HG02798 (cell line): Measurements from ENCODE around the gene USP25.
"Not testable (repeated sequence)": the region's sequence is repeated elsewhere in the genome, so short reads cannot be mapped to it uniquely, and the experiment has no call there.

Source experiments
- ATAC-seq: cut with Tn5 transposase; IDR thresholded peaks from one replicate; pipeline ENCODE4 v1.9.1; 2021; ENCODE audit warnings: mild to moderate bottlenecking; ENCODE audit not compliant: unreplicated experiment, poor library complexity

Gene USP25

DNA sequence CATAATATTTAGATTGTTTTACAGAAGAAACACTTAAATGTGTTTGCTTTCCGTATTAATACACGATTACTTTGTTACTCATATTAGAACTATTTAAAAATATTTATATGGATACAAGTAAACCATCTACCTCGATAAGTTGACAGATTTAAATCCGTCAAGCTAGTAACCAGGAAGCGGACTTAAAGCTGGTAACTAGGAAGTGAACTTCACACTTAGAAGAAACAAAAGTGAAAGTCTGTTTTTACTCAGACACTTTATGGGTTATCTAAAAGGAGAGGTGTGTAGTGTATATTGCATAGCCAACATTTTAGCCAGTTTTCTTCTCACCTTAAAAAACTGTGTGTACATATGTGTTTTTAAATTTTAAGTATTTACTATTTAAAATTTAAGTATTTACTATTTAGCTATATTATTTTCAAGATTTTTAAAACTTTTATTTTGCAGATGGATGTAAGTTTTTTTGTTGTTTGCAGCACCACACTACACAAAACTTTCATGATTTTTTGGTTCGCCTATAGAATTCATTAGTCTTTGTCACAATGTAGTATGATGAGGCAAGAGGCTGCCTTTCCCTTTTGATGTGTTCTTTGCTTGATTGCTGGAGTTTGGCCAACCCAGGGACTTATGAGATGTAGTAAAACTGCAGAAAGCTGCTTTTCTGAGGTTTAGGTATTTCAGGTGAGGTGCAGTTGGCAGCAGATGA lies 2.7 kb downstream of the USP25 start:
- ATAC-seq = peak; percentile 51

- no peak for ATAC-seq
Observed at GRCh38 chr21:15732996-15733329, 3.2 kb downstream of the USP25 start.

DNA sequence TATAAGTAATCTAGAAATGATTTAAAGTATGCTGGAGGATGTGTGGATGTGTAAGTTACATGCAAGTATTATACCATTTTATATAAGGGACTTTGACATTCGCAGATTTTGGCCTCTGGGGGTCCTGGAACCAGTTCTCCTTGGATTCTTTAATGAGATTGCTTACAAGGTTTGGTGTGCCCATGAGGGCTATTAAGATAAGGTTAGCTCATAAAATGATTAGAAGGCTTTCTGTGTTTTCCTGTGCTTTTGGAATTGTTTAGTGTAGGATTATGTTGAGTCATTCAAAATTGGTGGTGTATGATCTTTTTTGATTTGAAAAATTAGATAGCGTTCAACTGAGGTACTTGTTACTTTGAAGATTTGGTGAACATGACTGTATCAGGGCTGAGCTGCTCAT lies 5.6 kb downstream of the USP25 start:
- ATAC-seq = no peak

GRCh38 chr21:15735931-15736330 lies 6.1 kb downstream of the USP25 start:
- not testable (repeated sequence) for ATAC-seq

- ATAC-seq = not testable (repeated sequence)
Observed at GRCh38 chr21:15738779-15739178, 9.0 kb downstream of the USP25 start.

- ATAC-seq = no peak
Observed at GRCh38 chr21:15740383-15740782, 10.6 kb downstream of the USP25 start.

DNA sequence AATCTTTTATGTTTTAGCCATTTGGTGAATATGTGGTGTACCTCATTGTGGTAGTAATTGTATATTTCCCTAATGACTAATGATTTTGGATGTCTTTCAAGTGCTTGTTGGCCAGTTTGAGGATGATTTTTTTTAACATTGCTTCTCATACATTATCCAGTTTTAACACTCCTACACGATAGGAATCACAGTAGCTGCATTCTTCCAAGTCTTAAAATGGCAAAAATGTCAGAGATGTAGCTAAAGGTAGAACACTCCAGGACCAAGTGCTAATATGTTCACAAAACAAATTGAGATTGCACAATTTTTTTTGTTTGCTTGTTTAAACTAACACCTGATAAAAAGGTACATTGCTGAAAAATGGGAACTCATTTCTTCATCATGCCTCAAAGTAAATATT lies 11.7 kb downstream of the USP25 start:
- ATAC-seq = no peak

DNA sequence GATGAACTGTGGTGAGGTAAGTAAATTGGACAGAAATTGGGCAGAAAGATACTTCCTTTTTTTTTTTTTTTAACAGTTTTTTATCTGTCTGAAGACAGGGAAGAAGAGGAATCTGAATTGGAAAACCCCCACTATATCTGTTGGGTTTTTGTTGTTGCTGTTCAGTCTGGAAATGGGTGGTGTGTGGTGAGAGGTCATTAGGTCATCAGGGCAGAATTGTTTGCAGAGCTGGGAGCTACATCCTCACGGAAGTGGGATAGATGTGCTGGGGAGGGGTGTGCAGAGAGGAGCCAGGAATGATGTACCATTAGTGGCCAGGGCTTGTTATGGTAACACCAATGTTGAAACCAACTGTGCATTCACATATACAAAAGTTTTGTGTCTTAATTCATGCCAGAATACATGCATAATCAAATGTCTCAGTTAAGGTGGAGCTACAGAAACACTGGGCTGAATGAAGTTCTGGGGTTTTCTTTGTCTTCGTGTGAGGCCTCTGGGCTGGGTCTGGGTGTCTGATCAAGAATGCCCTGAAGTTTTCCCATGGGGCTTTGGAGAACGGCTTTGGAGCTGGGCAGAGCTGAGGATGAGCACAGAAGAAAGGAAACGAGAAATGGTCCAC lies 12.4 kb downstream of the USP25 start:
- no peak for ATAC-seq

GRCh38 chr21:15742694-15743093 lies 12.9 kb downstream of the USP25 start:
- no peak for ATAC-seq

GRCh38 chr21:15743593-15743992 lies 13.8 kb downstream of the USP25 start:
- no peak for ATAC-seq

DNA sequence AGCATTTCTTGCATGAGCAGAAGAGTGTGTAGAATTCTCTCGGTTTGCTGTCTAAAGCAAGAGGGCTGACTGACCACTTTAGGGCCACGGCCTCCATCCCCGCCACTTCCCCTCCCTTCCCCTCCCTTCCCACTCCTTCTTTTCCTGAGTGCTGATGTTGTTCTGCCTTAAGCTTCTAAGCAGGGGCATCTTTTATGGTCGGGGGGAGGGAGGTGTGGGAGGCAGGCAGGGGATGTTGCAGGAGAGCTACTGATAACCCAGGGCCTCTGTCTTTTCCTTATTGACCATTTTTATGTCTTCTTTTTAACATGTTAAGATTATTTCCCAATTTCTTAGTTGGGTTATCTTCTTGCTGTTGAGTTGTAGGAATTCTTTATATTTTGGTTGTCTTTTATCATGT lies 15.1 kb downstream of the USP25 start:
- no peak for ATAC-seq

GRCh38 chr21:15748586-15748985 lies 18.8 kb downstream of the USP25 start:
- ATAC-seq = no peak

- ATAC-seq = no peak
Observed at GRCh38 chr21:15749082-15749860, 19.5 kb downstream of the USP25 start.

DNA sequence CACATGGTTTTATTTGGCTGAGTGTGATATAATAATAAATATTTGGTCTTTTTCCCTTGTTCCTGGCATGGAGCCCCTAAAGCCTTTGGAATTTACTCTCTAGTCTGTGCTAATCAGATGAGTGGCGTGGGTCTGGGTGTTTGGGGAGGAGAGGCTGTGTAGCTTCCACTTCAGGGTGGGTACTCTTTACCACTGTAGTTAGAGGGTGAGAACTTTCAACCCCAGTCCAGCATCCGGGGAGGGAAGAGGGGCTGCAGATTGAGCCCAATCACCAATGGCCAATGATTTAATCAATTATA lies 20.0 kb downstream of the USP25 start:
- no peak for ATAC-seq

- ATAC-seq = no peak
Observed at GRCh38 chr21:15751037-15751436, 21.3 kb downstream of the USP25 start.

- ATAC-seq = no peak
Observed at GRCh38 chr21:15751546-15751945, 21.8 kb downstream of the USP25 start.

GRCh38 chr21:15752763-15753407 lies 23.1 kb downstream of the USP25 start:
- ATAC-seq = no peak

GRCh38 chr21:15753741-15754140 lies 24.0 kb downstream of the USP25 start:
- ATAC-seq = no peak

DNA sequence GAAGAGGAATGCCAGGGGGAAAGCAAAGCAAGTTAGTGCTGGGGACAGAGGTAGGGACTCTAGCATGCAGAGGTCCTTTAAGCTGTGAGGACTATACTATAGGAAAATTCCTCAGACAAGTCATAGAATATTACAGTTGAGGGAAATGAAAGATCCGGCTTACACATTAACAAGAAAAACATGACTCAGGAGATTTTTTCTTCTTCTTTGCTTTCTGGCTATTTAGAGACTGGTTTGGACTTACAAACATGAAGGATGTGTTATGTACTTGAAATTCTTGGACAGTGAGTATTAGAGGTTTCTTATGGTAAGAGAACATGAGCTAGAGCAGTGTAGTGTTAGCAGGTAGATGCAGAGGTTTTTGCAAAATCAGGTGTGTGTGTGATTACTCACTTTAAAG lies 24.9 kb downstream of the USP25 start:
- no peak for ATAC-seq

DNA sequence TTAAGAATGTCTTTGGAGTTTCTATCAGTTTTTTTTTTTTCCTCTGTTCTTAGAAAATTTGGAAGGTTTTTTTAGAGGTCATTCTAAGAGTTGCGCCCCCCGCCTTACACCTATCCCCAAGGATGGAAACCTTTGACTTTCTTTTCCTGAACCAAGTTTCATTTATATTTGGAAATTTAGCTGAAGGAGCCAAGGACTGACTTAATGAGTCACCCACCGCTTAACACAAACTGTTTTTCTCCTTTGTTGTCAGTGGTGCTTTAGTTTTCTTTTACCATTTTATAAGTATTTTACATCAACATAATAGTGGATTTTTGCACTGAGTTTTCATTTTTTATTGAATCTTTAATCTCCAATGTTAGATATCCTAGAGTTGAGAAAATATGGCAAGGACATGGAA lies 25.3 kb downstream of the USP25 start:
- no peak for ATAC-seq

- no peak for ATAC-seq
Observed at GRCh38 chr21:15759469-15759868, 29.7 kb downstream of the USP25 start.
